ENCODE results near the gene KRTAP10-10. TPM values are rescaled to one million over a fixed set of nuclear protein-coding genes. Genes with fewer than 3 reads are reported as not detected.
"Not testable (repeated sequence)": the region's sequence is repeated elsewhere in the genome, so short reads cannot be mapped to it uniquely, and the experiment has no call there.

The KRTAP10-10 gene
- polyA plus RNA-seq (ENCODE audit: insufficient read length in 3 of 3) = not detected
- long read RNA-seq, donor 1 = 0 reads
- long read RNA-seq, donor 2 = 0 reads
- long read RNA-seq, donor 3 = 0 reads
- long read RNA-seq, donor 4 = 0 reads
- long read RNA-seq, donor 5 = 0 reads
- long read RNA-seq, donor 6 = 0 reads
- long read RNA-seq, donor 7 = 0 reads
- long read RNA-seq, donor 8 = 0 reads
- long read RNA-seq, donor 9 = 0 reads
- long read RNA-seq, donor 10 = 0 reads
- long read RNA-seq, donor 11 = 0 reads
- long read RNA-seq, donor 12 = 0 reads
- long read RNA-seq, donor 13 = 0 reads
- long read RNA-seq, donor 14 = 0 reads
- long read RNA-seq, donor 15 = 0 reads
- long read RNA-seq, donor 16 = 0 reads

DNA sequence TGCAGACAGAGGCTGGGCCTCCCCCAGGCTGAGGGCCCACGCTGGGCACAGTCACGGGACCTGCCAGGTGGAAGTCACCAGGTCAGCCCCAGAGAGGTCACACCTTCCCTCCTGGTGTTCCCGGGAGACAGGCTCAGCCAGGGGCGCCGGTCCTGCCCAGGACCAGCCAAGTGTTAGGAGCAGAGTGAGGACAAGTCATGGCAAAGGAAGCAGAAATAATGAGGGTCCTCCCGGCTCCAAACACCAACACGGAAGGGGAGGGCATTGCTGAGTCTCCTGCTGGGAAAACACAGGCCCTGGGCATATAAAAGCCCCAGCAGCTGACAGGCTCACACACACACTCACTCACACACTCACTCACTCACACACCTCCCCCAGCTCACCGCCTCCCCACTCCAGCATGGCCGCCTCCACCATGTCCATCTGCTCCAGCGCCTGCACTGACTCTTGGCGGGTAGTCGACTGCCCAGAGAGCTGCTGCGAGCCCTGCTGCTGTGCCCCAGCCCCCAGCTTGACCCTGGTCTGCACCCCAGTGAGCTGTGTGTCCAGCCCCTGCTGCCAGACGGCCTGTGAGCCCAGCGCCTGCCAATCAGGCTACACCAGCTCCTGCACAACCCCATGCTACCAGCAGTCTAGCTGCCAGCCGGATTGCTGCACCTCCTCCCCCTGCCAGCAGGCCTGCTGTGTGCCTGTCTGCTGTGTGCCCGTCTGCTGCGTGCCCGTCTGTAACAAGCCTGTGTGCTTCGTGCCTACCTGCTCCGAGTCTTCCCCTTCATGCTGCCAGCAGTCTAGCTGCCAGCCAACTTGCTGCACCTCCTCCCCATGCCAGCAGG lies at the start of gene KRTAP10-10:
TSS of gene KRTAP10-10 (plus strand) at position 339 of the 833 bp plus-strand sequence. CDS start at position 401, 62 bp downstream.
- DNase-seq = no peak

GRCh38 chr21:44589094-44589493 lies 48.1 kb upstream of the KRTAP10-10 start:
- DNase-seq = no peak

DNA sequence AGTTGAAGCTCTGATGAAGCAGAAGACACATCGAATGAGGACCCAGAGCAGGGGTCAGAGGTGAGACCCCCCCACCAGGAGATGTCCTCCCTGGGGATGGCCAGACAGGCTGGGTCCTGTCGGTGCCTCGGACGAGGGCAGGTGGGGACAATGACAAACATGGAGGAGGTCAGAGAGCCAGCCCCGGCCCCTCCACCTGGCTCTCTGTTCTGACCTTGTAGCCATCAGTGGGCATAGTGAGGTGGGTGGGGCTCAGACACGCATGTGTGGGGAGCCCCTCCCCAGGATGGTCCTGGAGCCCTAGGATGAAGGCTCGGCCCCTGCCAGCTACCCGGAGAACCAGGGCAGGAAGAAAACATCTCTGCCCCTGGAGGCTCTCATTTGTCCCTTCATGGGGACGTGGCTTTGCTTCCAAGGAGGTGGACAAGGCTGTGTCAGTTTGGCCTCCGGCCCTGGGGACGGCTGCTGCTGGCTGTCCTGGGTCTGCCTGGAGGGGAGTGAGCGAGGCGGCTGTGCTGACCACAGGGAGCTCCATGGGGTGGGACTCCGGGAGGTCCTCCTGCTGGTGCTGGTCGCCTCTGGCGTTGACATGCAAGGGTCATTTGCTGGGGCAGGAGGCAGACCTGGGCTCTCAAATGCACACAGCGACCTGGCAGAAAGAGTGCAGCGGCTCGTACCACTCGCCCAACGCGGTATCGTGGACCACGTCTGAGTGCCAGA lies 47.4 kb upstream of the KRTAP10-10 start:
- DNase-seq = no peak

DNA sequence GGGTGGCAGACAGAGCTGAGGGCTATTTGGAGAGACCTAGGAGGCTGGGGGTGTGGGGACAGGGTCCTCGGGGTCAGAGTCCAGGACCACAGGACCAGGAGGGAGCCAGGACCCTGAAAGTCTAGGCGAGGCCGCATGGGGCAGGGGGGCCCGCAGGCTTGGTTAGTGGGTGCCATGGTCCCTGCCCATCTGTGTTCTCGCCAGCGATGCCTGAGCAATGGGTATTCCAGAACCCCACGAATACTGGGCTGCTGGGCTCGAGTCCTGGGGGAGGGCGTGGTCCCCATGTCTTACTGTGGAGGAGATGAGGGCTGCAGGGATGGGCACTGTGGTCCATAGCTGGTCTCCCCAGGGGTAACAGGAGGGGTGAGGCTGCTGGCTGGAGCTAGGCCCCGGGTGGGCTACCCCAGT lies 46.8 kb upstream of the KRTAP10-10 start:
- DNase-seq = no peak

DNA sequence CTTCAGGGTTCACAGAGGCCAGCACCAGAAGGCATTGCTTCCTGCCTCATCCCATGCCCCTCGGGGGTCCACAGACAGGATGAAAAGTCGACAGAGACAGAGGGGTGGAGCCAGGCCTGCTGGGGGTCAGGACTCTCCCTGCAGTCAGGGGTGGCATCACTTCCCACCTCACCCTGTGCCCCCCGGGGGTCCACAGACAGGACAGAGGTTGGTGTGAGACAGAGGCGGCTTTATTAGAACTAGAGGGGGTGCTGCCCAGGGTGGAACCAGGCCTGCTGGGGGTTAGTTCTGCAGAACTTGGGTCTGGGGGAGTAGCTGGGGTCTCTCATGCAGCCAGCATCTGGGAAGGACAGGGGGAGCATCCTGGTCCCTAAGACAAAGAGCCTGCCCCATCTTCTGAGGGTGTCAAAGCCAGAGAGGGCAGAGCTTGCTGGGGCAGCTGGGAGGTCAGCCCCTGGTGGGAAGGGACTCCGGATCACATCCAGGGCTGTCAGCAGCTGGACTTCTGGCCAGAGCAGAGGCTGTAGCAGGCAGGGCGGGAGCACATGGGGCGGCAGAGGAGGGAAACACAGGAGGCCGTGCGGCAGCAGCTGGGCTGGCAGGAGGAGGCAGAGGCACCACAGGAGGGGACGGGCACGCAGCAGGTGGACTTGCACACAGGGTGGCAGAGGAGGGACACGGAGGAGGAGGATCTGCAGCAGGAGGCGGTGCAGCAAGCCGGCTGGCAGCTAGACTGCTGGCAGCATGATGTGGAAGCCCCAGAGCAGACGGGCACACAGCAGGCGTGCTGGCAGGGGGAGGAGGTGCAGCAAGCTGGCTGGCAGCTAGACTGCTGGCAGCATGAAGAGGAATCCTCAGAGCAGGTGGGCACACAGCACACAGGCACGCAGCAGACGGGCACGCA lies 46.0 kb upstream of the KRTAP10-10 start:
- not testable (repeated sequence) for DNase-seq

DNA sequence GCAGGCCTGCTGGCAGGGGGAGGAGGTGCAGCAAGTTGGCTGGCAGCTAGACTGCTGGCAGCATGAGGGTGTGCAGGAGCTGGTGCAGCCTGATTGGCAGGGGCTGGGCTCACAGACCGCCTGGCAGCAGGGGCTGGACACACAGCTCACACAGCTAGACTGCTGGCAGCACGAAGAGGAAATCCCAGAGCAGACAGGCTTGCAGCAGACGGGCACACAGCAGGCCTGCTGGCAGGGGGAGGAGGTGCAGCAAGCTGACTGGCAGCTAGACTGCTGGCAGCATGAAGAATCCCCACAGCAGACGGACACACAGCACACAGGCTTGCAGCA lies 45.4 kb upstream of the KRTAP10-10 start:
- not testable (repeated sequence) for DNase-seq

- no peak for DNase-seq
Observed at GRCh38 chr21:44592446-44593311, 44.5 kb upstream of the KRTAP10-10 start, which contains the start of gene KRTAP10-6. Gene KRTAP10-6 (minus strand): TSS chr21:44592505. CDS start chr21:44592484, 21 bp downstream.

- no peak for DNase-seq
Observed at GRCh38 chr21:44593598-44594405, 43.4 kb upstream of the KRTAP10-10 start.

DNA sequence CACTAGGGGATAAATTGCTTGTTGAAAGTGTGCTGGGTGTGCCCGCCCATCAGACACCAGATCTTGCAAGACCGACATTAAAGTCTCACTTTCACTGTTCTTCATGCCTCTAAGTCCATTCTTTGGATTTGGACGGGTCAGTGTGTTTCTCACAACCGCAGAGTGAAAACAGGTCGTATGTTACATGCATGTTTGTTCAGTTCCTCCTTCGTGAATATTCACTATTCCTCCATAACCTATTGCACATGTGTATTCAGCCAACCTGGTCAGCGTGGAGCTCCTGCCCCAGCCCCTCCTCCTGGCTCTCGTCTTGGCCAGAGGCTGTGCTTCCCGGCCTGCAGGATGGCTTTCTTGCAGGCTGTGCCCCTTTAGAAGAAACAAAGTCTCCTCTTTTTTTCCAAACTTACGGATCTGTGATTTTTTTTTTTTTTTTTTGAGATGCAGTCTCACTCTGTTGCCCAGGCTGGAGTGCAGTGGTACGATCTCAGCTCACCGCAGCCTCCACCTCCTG lies 42.7 kb upstream of the KRTAP10-10 start:
- DNase-seq = no peak

GRCh38 chr21:44595524-44595923 lies 41.6 kb upstream of the KRTAP10-10 start:
- DNase-seq = no peak

- DNase-seq = no peak
Observed at GRCh38 chr21:44596068-44596725, 41.0 kb upstream of the KRTAP10-10 start.

DNA sequence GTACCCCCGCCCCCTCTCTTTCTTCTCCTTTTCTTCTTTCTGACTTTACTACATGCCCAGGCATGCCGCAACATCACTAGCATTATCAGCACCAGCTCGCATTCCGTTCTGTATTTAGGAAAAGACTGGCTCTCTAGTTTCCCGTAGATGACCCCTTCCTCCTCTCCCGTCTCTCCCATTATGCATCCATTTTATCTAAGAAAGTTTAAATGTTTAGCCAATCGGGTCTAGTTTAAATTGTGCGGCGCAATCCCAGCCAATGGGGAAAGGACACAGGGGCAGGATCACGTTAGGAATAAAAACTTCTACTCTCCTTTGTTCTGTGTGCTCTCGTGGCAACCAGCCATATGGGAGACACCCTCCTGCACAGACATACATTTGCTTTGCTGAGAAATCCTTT lies 39.1 kb upstream of the KRTAP10-10 start:
- DNase-seq = no peak

DNA sequence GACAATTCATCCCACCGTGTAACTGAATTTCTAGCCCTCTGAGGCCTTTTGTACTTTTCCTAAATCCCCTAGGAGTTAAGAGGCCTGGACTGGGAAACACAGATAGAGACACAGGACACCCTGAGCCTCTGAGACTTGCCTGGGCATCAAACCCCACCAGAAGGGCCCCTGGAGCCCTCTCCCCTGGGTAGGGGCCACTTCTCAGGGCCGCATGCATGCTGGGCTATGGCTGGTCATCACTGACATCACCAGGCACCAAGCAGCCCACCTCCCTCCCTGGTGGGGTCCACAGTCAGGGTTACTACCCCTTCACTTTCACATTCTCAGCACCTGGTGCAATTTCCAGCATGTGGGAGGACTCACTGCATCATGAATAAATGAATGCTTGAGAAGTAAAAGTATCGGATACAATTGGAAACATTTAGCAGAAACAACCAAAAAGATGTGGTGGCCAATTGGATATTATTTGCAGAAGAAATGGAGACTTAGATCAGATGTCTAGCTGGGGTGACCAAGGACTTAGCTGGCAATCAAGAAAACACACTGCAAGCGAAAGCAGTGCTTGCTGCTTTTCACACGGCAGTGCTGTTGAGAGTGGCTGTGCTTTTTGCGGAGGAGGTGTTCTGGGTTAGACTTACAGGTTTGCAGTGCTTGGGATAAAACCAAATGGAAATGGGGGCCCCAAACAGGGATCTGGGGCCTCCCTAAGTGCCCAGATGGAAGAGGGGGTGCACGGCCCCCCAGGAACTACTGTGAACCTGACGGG lies 37.7 kb upstream of the KRTAP10-10 start:
- no peak for DNase-seq

DNA sequence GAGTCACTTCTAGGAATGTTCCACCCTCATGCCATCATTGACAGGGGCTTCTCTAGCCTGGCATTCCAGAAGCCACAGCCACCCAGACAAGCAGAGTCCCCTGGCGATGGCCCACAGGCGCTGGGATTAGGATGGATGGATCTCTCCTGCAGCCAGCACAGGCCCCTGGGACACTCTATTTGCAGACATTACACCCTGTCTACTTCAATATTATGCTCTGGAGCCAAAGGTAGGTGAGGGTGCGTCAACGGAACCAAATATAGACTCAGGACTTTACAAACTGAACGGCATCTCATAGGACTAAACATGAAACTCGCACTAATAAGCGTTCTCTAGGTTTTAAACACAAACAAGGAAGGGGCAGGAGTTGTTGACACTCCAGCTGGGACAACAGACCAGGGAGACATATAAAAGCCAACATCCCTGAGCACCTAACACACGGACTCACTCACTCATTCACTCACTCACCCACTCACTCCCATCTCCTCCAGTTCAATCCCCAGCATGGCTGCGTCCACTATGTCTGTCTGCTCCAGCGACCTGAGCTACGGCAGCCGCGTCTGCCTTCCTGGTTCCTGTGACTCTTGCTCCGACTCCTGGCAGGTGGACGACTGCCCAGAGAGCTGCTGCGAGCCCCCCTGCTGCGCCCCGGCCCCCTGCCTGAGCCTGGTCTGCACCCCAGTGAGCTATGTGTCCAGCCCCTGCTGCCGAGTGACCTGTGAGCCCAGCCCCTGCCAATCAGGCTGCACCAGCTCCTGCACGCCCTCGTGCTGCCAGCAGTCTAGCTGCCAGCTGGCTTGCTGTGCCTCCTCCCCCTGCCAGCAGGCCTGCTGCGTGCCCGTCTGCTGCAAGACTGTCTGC lies 36.8 kb upstream of the KRTAP10-10 start, which contains the start of gene KRTAP10-7:
TSS of gene KRTAP10-7 (plus strand) at position 480 of the 861 bp plus-strand sequence. CDS start at position 505, 25 bp downstream.
- DNase-seq = not testable (repeated sequence)

DNA sequence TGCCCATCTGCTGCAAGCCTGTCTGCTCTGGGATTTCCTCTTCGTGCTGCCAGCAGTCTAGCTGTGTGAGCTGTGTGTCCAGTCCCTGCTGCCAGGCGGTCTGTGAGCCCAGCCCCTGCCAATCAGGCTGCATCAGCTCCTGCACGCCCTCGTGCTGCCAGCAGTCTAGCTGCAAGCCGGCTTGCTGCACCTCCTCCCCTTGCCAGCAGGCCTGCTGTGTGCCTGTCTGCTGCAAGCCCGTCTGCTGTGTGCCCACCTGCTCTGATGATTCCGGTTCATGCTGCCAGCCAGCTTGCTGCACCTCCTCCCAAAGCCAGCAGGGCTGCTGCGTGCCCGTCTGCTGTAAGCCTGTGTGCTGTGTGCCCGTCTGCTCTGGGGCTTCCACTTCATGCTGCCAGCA lies 36.1 kb upstream of the KRTAP10-10 start:
- DNase-seq = not testable (repeated sequence)
